Epithelial cell of proximal tubule (primary cell): Measurements from ENCODE around the gene ADGRG1. TPM values are rescaled to one million over a fixed set of nuclear protein-coding genes. Genes with fewer than 3 reads are reported as not detected.

Source experiments
- DNase-seq: peaks from one replicate; pipeline ENCODE4 v3.0.0-alpha.2; 2011; ENCODE audit warnings: low read depth
- H3K4me3 ChIP-seq: 2 replicates; pipeline ENCODE4 v1.5.1; 2011; ENCODE audit warnings: low read depth, mild to moderate bottlenecking, low read length
- total RNA-seq: library from RNA; depleted of rRNA; stranded (reverse); fragments of >200 nt; gene quantifications from 2 replicates; pipeline ENCODE4 v1.2.3, GENCODE V29; 2015
- TF ChIP-seq, protein P1 (sequence below): conservative IDR thresholded peaks from 2 replicates; pipeline ENCODE4 v1.5.1; 2012; ENCODE audit warnings: low read depth, mild to moderate bottlenecking, low read length

The ADGRG1 gene
- total RNA-seq, 1 donor from 2014 or later: 101 TPM

- TF ChIP-seq, protein P1, sequence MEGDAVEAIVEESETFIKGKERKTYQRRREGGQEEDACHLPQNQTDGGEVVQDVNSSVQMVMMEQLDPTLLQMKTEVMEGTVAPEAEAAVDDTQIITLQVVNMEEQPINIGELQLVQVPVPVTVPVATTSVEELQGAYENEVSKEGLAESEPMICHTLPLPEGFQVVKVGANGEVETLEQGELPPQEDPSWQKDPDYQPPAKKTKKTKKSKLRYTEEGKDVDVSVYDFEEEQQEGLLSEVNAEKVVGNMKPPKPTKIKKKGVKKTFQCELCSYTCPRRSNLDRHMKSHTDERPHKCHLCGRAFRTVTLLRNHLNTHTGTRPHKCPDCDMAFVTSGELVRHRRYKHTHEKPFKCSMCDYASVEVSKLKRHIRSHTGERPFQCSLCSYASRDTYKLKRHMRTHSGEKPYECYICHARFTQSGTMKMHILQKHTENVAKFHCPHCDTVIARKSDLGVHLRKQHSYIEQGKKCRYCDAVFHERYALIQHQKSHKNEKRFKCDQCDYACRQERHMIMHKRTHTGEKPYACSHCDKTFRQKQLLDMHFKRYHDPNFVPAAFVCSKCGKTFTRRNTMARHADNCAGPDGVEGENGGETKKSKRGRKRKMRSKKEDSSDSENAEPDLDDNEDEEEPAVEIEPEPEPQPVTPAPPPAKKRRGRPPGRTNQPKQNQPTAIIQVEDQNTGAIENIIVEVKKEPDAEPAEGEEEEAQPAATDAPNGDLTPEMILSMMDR: no peak
- DNase-seq: no peak
- no peak overlapping the region for H3K4me3 ChIP-seq
These were observed 48.2 kb downstream of the ADGRG1 start for GRCh38 chr16:57676553-57677085.

DNA sequence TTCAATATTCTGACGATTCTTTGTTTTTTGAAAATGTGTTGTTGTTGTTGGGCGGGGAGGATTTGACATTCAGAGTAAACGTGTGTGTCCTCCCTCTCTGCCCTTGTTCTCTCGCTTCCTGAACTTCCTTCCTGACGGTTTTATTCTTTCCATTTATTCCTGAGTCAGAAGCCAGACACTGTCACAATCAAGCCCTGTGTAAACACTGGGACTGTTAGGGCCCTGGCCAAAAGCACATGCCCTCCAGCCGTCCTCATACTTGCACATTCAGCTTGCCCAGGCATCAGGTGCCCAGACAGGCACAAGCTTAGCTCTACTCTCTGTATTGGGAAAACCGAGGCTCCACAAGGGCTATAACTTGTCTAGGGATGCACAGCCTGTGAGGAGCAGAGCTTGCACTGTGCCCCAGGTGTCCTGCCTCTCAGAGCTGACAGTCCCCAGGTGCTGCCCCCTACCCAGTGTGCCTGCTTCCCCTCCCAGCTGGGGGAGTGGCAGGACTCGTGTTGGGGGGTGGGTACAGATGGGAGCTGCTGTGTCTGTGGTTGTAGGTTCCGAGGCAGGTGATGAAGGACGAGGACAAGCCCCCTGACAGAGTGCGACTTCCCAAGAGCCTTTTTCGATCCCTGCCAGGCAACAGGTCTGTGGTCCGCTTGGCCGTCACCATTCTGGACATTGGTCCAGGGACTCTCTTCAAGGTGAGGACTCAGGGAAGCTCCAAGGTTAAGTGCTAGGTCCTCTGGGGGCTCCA lies 49.4 kb downstream of the ADGRG1 start:
- no peak for DNase-seq
- TF ChIP-seq, protein P1: no peak
- H3K4me3 ChIP-seq: no peak overlapping the region

DNA sequence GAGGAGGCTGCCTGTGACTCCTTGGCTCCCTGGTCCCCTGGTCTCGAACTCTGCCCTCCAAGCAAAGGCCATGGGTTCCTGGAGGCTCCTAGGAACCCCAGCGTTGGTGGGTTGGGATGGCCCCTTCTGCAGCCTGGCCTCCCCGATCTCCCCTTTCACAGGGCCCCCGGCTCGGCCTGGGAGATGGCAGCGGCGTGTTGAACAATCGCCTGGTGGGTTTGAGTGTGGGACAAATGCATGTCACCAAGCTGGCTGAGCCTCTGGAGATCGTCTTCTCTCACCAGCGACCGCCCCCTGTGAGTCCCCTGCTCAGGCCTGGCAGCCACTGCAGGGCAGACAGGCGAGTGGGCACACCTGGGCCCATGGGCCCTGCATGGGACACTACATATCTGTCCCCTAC lies 50.6 kb downstream of the ADGRG1 start:
- no peak for DNase-seq
- TF ChIP-seq, protein P1: no peak
- H3K4me3 ChIP-seq: no peak overlapping the region

DNA sequence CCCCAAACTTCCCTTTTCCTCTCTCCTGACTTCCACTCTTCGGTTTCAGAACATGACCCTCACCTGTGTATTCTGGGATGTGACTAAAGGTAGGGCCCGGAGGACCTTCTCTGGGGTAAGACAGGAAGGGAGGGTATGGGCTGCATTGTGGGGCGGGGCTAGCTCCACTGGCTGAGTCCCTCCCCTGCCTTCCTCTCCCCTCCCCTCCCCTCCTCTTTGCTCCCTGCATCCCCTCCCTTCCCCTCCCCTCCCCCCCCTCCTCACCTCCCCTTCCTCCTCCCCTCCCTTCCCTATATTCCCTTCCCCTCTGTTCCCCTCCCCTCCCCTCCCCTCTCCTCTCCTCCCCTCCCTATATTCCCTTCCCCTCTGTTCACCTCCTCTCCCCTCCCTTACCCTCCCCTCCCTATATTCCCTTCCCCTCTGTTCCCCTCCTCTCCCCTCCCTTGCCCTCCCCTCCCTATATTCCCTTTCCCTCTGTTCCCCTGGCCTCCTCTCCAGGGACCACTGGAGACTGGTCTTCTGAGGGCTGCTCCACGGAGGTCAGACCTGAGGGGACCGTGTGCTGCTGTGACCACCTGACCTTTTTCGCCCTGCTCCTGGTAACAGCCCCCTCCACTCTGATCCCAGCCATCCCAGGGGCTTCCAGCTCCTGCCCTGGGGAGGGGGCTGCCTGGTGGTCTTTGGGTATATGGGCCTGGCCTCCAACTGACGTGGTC lies 51.5 kb downstream of the ADGRG1 start:
- H3K4me3 ChIP-seq: no peak overlapping the region
- DNase-seq: no peak
- TF ChIP-seq, protein P1: no peak

DNA sequence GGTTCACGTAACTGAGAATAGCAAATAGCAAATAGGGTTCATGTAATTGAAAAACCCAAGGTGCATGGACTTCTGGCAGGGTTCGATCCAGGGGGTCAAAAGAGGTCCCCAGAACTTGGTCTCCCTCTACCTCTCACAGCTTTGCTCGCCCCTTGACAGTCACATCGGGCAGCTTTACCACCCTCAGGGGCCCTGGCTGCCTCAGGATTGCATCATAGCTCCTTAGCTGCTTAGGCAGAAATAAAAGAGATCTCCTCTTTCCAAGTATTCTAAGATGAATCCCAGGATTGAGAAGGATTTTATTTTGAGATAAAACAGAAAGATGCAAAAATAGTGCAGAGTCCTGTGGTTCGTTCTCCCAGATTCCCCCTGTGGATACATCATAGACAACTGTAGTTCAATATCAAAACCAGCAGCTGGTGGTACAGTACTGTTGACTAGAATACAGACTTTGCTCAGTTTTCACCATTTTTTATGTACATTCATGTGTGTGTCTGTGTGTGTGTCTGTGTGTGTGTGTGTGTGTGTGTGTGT lies 52.5 kb downstream of the ADGRG1 start:
- H3K4me3 ChIP-seq: no peak overlapping the region
- TF ChIP-seq, protein P1: no peak
- DNase-seq: no peak

DNA sequence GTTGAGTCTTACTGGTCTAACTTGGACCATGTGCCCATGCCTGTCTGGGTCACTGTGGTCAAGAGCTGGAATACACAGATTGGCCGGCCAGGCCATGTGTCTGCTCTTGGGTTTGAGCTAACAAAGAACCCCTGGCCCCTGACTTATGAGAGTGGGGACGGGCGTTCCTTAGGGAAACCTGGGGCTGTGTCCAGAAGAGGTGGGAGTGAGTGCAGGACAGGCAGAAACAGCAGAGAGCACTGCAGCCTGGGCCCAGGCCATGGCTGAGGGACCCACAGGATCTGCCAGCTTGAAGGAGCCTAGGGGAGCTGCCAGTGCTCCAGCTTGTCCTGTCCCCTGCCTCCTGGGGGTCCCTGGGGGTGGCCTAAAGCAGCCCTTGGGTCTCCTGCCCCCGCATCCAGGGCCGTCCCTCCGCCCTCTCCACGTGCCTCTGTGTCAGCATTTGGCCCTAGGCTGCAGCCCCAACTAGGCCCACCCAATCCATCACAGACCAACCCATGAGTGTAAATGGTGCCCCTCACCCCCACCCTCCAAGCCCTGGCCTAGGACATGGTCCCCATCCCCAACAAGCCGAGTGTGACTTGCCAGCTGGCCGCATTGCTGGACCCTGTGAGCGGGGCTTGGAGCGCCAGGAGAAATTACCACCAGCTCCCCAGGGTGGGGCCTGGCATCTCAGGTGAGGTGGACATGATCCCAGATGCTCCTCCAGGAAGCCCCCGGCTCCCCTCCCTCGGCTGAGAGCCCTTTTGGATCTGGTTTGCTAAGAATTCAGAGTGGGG lies 53.7 kb downstream of the ADGRG1 start:
- DNase-seq: no peak
- no peak overlapping the region for H3K4me3 ChIP-seq
- TF ChIP-seq, protein P1: no peak
